ENCODE results near the gene CNTFR.

DNA sequence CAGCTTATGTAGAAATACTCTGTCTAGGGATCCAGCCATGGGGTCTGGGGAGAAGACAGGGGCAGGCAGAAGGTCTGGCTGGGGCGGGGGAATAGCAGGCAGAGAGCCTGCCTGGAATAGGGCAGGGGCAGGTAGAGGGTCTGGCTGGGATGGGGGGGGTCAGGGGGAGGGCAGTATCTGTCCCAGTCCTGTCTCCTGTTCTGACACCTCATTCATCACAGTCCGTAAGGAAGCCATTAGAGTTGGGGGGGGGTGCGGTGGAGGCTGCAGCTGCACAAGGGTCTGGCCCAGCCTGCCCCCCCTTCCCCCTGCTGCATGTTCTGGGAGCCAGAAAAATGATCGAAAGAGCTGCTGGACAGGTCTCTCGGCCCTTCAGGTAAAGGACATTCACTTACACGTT is 32.6 kb downstream of the CNTFR start:
- TF ChIP-seq POLR2A (IDR thresholded peaks at IDR 0.05), result no peak
- TF ChIP-seq, protein P1, sequence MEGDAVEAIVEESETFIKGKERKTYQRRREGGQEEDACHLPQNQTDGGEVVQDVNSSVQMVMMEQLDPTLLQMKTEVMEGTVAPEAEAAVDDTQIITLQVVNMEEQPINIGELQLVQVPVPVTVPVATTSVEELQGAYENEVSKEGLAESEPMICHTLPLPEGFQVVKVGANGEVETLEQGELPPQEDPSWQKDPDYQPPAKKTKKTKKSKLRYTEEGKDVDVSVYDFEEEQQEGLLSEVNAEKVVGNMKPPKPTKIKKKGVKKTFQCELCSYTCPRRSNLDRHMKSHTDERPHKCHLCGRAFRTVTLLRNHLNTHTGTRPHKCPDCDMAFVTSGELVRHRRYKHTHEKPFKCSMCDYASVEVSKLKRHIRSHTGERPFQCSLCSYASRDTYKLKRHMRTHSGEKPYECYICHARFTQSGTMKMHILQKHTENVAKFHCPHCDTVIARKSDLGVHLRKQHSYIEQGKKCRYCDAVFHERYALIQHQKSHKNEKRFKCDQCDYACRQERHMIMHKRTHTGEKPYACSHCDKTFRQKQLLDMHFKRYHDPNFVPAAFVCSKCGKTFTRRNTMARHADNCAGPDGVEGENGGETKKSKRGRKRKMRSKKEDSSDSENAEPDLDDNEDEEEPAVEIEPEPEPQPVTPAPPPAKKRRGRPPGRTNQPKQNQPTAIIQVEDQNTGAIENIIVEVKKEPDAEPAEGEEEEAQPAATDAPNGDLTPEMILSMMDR (IDR thresholded peaks at IDR 0.05), result no peak
